Astrocyte (in vitro differentiated cells and primary cell): ENCODE data around the gene SLC16A3.

ENCODE experiments used
- CTCF ChIP-seq: IDR thresholded peaks from 2 replicates; pipeline ENCODE4 v1.5.1; 2011; ENCODE audit warnings: low read depth, mild to moderate bottlenecking, inconsistent platforms, low read length, moderate library complexity; ENCODE audit not compliant: insufficient read depth
- EZH2 ChIP-seq: IDR thresholded peaks from 2 replicates; pipeline ENCODE4 v1.6.1; 2012; ENCODE audit warnings: mild to moderate bottlenecking, low read length, inconsistent platforms; ENCODE audit not compliant: insufficient read depth

DNA sequence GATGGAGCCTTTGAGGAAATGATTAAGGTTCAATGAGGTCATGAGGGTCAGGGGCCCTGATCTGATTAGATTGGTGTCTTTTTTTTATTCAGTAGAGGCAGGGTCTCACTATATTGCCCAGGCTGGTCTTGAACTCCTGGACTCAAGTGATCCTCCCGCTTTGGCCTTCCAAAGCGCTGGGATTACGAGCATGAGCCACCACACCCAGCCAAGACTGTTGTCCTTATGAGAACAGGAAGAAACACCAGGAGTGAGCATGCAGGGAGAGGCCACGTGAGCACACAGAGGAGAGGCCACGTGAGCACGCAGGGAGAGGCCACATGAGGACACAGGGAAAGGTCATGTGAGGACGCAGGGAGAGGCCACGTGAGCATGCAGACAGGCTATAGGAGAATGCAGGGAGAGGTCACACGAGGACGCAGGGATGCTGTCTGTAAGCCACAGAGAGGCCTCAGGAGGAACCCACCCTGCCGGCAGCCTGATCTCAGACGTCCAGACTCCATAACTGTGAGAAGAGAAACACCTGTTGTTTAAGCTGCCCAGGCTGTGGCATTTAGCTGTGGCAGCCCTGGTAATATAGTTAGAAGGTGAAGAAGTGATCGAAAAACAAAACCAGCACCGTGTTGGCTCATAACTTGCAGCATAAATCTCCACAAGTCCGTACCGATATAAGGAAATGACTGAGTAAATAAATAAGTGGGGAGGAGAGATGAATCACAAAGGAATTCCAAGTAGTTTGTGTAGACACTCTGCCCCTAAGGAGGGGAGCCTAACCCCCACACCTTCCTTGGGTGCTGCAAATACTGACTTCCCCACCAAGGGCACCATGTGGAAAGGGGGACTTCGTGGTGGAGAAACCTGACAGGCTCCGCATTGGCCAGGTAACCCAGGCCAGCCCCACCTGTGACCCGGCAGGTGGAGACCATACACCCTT, 59.3 kb downstream of the SLC16A3 start:
- TF ChIP-seq CTCF (no peak), EZH2 (no peak)
